GM12801 (cell line): ENCODE results near the gene WDR54.

Source experiments
- TF ChIP-seq, protein P1 (sequence below): IDR thresholded peaks from one replicate; pipeline ENCODE4 v1.5.1; 2011; ENCODE audit warnings: control low read depth; ENCODE audit not compliant: insufficient read length; ENCODE audit errors: extremely low read depth

WDR54 gene

DNA sequence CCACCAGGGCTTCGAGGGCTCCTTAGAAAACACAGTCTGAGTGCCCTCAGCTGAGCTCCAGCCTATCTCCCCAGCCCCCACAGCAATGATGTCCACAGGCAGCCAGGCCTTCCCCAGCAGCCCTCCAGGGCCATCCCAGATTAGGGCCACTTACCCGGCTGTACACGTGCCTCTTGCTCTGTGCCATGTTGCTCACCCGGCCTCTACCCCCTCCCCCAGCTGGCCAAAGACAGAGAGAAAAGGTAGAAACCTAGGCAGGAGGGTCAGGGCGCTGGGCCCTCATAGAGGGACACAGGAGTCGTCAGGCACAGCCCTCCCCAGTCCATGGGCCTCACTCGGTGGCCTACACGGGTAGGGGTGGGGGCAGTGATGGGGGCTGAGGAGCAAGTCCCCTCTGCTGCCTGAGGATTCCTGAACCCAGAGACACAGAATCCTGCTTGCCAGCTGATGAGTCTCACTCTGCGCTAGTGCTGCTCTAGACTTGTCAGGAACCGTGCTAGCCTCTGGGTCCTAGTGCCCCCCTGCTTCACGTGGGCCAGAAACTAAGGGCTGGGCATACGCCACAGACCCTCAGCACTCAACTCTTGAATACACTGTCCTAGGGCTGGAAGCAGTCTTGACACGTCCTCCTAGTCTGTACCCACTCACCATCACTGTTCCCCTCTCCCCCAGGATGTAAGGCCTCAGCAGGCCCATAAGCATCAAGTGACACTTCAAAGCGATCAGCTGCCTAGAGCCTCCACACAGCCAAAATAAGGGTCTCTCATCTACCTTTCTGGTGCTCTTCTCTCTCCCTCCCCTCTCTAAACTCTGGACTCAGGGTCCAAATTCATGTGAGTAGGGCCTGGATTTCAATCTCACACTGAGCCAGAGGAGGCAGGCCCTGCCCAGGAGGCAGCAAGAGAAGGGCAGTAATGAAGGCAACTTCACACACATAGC lies 41.4 kb upstream of the WDR54 start, which contains the start of gene DCTN1:
DCTN1 (minus strand) TSS at position 461 of the 939 bp plus-strand sequence; CDS start at position 187, 274 bp downstream.
- TF ChIP-seq, protein P1, sequence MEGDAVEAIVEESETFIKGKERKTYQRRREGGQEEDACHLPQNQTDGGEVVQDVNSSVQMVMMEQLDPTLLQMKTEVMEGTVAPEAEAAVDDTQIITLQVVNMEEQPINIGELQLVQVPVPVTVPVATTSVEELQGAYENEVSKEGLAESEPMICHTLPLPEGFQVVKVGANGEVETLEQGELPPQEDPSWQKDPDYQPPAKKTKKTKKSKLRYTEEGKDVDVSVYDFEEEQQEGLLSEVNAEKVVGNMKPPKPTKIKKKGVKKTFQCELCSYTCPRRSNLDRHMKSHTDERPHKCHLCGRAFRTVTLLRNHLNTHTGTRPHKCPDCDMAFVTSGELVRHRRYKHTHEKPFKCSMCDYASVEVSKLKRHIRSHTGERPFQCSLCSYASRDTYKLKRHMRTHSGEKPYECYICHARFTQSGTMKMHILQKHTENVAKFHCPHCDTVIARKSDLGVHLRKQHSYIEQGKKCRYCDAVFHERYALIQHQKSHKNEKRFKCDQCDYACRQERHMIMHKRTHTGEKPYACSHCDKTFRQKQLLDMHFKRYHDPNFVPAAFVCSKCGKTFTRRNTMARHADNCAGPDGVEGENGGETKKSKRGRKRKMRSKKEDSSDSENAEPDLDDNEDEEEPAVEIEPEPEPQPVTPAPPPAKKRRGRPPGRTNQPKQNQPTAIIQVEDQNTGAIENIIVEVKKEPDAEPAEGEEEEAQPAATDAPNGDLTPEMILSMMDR = no peak

GRCh38 chr2:74381751-74382150 lies 39.8 kb upstream of the WDR54 start:
- TF ChIP-seq, protein P1 = no peak

GRCh38 chr2:74383254-74383653 lies 38.3 kb upstream of the WDR54 start:
- TF ChIP-seq, protein P1 = no peak

GRCh38 chr2:74384051-74384450 lies 37.5 kb upstream of the WDR54 start:
- TF ChIP-seq, protein P1 = no peak

DNA sequence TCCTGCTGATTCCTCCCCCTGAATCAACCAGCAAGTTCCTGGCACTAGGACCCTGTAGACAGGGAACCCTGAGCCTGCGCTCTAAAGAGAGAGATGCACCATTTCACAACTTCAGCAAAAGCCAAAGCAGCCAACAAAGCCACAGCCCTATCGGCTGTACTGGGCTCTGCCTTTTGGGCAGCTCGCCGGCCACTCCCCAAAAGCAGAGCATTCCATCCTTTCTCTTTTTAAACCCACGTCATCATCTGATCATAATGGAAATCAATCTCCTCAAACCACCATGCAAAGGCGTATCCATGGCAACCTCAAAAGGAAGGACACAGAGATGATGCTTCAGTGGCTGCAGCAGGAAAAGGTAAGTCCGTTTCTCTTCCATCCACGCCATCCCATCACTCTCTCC lies 36.1 kb upstream of the WDR54 start:
- TF ChIP-seq, protein P1 = no peak

DNA sequence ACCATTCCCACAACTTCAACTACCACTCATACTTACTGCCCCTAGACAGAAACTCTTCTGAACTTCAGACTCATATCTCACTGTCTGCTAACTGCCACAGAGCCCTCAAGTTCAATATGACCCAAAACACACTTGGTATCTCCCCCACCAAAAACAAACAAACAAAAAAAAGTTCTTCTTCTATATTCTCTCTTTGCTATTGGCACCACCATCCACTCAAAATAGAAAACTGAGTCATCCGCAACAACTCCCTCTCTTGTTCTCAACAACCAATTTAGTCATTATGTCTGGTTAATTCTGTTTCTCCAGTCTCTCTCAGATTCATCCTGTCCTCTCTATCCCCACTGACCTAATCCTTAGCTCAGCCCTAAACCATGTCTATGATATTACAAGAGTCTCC lies 34.2 kb upstream of the WDR54 start:
- TF ChIP-seq, protein P1 = no peak

GRCh38 chr2:74390606-74391005 lies 30.9 kb upstream of the WDR54 start:
- TF ChIP-seq, protein P1 = no peak
